AG20443 (cell line): Measurements from ENCODE around the gene HERC4.
"Not testable (repeated sequence)": the region's sequence is repeated elsewhere in the genome, so short reads cannot be mapped to it uniquely, and the experiment has no call there.

ENCODE experiments used
- DNase-seq: peaks from one replicate; pipeline ENCODE4 v3.0.0; 2012; ENCODE audit warnings: low spot score, mixed read lengths

HERC4 gene

GRCh38 chr10:67884313-67884841 lies 190.7 kb downstream of the HERC4 start, which contains the start of gene SIRT1:
Gene SIRT1 (plus strand): TSS chr10:67884656. CDS start chr10:67884722, 66 bp downstream.
- DNase-seq = peak; percentile 98

DNA sequence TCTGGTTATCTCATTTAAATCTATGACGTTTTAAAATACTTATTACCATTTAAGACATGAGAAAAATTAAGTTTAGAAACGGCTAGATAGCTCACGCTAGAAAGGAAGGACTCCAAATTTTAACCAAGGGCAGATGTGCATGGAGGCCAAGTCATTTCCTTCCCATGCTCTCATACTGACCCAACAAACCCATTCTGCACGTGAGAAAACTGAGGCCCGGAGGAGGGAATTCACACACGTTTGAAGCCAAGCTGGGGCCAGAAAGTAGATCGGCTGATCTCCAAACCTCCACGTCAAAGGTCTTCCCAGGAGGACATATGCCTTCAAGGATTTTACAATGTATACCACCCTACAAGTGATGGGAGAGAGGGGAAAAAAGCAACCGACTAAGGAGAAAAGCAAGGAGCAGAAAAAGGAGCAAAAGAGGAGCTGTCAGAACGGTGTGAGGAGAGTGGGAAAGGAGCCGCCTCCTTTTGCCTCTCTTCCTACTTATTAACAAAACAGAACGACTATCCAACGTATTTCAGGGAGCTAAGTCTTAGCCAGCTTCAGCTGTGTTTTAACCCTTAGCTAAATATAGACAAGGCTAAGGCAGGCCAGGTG lies 191.3 kb downstream of the HERC4 start:
- DNase-seq = peak; percentile 29

GRCh38 chr10:67878133-67878532 lies 196.9 kb downstream of the HERC4 start:
- no peak for DNase-seq

DNA sequence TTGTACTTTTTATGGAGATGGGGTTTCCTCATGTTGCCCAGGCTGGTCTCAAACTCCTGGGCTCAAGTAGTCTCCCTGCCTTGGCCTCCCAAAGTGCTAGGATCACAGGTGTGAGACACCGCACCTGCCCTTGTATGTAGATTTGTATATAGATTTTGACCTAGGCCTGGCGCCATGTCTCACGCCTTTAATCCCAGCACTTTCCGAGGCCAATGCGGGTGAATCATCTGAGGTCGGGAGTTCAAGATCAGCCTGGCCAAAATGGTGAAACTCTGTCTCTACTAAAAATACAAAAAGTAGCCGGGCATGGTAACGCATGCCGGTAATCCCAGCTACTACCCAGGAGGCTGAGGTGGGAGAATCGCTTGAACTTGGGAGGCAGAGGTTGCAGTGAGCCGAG lies 197.7 kb downstream of the HERC4 start:
- not testable (repeated sequence) for DNase-seq

GRCh38 chr10:67875340-67876238 lies 199.5 kb downstream of the HERC4 start:
- DNase-seq = no peak
